Inferior parietal cortex (tissue), 1 donor: ENCODE data around the gene PAK1.

Source experiments
- DNase-seq: peaks from one replicate; pipeline ENCODE4 v3.0.0-alpha.2; 2016; ENCODE audit errors: extremely low spot score

The PAK1 gene

GRCh38 chr11:77474684-77475060, 778 bp upstream of the PAK1 start:
- DNase-seq: no peak

- DNase-seq: no peak
Observed at GRCh38 chr11:77472991-77473800, 698 bp downstream of the PAK1 start.

DNA sequence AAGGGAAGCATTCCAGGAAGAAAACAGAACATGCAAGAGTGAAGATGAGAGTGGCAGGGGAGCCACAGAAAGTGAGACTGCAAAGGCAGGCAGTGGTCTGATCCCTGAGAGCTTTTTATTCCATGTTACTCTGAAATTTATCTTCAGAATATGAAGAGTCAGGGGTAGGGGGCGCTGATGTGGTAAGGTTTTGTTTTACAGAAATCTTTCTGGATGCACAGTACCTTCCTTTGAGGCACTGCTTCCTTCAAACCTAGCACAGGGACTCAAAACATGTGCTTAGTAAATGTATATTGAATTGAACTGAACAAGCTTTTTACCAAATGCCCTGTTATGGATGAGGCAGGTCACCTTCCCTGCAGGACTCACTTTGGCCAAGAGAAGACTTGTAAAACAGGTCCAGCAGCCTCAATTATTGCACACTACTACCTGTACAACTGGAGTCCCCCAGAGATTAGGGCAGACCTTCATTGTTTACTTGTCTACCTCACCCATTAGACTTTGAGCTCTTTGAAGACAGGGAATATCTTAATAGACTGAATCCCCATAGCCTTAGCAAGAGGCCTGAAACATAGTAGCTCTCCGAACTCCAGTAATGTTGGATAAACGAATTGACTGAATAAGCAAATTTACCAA, 2.2 kb downstream of the PAK1 start:
- DNase-seq: no peak

DNA sequence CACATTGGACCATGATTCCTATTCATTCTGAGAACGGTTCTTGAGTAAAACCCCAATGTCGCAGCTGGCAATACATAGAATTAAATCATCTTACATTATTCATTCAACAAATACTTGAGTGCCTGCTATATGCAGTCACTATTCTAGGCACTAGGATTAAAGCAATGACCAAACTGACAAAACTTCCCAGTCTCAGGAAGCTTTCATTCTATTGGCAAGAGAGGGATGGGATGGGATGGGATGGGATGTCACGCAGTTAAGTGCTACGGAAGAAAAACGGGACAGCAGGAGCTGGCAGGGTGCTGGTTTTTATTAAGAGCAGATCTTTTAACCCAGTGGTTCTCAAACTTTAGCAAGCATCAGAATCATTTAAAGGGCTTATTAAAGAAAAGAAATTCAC, 2.9 kb downstream of the PAK1 start:
- DNase-seq: no peak

DNA sequence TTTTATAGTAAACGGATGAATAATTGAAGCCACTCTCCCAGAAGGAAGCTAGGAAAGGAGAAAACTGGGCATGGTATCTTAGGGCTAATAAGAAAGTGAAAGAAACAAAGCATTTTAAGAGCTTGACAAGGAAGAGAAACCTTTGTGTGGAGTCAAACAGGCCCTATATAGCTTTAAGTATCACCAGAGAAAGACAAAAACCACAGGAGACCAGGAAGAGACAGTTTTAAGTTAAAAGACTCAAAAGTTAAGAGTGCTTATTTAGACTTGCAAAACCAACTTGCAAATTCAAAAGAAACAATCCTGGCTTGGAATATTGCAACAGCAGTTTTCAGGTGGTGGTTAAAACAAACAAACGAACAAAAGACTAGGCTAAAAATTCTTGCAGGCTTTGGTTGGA, 3.4 kb downstream of the PAK1 start:
- DNase-seq: no peak

- no peak for DNase-seq
Observed at GRCh38 chr11:77468527-77468926, 5.4 kb downstream of the PAK1 start.

DNA sequence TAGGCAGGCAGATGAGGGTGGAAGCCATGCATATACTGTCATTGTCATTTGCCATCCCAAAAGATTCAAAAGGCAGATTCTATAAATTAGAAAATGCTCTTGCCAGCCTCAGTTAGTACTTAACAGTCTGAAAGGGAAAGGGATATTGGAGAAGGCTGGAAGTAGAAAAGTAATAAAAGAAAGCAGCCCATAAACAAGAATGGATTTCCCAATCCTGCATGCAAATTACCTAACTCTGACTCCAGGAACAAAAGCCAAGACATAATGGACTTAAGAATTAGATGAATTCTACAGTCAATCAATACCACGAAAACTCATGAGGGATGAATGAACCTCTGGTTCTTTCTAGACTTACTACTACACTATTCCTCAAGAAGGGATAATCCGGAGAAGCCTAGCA, 5.9 kb downstream of the PAK1 start:
- DNase-seq: no peak

DNA sequence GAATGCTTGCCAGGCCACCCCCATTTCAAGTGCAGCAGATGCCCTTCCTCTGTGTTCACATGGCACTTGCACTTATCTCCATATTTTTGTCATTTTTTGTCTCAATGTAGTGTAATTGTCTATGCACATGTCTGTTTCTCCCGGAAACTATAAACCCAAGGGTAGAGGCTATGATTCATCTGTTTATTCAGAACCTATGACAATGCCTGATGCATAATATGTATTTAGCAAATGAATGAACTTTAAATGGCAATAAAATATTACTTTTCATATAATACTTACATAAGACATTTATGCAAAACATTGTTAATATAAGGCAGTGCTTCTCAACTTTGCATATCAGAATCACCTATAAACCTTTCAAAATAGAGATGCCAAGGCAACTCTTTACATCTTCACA, 6.7 kb downstream of the PAK1 start:
- DNase-seq: no peak

DNA sequence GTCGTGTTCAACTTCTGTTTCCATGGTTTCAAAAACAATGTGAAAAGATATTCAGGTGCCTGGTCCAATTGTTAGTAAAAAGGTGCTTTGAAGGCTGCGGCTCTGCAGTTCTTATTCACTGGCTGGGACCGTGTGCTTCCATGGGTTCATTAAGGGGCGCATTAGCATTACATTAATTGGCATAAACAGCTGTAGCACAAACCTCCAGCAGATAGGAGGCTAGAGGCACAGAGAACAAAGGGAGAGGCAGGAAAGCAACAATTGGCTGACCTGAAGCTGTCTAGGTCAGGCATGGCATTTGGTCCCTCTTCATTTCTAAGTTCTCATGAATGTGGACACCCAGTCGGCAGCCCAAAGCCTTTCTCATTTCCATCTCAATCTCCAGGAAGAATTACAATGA, 16.6 kb downstream of the PAK1 start:
- no peak for DNase-seq

DNA sequence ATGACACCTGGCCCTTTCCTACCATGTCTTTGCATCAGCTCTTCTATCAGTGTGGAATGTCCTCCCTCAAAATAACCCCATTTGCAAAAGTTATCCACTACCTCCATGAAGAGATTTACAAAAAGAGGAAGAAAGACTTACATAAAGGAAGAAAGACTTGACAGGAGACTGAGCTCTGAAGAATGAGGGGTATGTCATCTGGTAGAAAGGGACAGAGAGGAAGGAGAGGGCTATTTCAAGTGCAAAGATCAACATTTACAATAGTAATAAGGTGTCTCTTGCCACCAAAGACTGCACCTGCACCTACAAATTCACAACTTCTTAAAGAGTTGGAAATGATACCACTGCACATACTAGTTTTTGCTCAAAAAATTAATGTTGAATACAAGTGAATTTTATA, 18.2 kb downstream of the PAK1 start:
- DNase-seq: no peak

- DNase-seq: no peak
Observed at GRCh38 chr11:77454867-77455655, 18.8 kb downstream of the PAK1 start.

DNA sequence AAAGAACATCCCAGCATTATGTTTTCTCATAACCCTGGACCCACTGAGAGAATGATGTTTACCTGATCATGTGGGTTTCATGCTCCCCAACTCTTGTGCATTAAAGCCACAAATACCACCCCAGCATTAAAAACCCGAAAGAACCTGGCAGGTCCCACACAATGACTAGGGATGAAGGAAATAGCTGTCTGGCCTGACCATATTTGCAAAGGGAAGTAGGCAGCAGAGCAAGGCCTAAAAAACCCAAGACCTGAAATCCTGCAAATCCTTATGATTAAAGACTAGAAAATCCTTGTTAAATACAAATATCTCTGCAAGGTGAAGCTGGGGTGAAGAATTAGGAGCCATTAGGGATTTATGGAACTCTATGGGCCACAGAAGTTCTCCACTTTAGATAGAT, 23.7 kb downstream of the PAK1 start:
- no peak for DNase-seq

DNA sequence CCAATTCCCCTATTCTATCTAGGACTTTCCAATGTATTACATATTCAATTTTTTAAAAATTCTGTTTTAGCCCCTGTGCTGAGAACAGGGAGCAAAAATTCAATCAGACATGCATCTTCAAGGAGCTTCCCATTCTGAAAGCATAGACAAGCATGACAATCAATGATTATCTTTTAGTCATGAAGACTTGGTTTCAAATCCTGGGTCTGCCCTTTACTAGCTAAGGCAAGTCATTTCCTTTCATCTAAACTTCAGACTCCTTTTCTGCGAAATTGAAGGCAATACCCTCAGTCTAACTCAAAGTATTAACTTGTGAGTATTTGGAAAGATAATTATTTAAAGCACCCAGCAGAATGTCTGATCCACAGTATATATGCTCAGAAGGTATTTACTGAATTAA, 24.1 kb downstream of the PAK1 start:
- DNase-seq: no peak

GRCh38 chr11:77449060-77449521, 24.8 kb downstream of the PAK1 start:
- DNase-seq: no peak

DNA sequence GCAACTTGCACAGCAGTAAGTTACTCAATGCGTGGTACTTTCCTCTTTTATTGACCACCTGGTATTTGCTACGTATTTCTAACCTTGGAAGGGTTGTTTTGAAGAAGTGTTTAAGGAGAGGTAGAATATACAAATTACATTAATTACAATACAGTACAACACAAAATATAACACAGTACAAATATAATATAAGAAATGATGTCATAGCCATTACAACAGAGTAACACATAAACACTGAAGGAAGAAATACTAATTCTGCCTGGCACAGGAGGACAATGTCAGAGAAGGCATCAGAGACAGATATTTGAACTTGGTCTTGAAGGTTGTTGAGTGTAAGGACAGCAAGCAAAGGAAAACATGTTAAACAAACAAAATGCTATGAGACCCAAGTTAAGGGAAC, 25.6 kb downstream of the PAK1 start:
- no peak for DNase-seq

GRCh38 chr11:77446911-77447629, 26.8 kb downstream of the PAK1 start:
- peak; percentile 61 for DNase-seq

- DNase-seq: no peak
Observed at GRCh38 chr11:77444261-77444660, 29.6 kb downstream of the PAK1 start.

DNA sequence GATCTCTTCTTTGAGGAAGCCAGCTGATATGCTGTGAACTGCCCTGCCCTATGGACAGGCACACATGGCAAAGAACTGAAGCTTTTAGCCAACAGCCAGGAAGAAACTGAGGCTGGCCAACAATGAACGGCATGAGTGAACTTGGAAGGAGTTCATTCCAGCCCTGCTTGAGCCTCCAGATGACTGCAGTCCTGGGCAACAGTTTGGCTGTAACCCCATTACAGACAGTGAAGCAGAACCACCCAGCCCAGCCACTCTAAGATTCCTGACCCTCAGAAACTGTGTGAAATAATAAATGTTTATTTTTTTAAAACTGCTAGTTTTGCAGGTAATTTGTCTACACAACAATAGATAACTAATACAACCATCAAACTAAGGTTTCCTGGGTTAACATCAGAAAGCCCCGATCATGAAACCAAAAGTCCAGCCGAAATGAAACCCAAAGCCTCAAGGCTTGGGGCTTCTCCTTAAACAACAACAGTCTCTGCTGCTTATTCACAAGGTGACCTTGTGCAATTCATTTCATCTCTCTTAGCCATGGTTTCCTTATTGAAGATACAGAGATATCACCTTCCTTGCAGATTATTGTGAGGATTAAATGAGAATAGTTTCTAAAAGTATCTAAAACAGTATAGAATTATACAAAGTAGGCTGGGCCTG, 31.4 kb downstream of the PAK1 start:
- no peak for DNase-seq

- no peak for DNase-seq
Observed at GRCh38 chr11:77441426-77441825, 32.5 kb downstream of the PAK1 start.

- no peak for DNase-seq
Observed at GRCh38 chr11:77440678-77441077, 33.2 kb downstream of the PAK1 start.

- no peak for DNase-seq
Observed at GRCh38 chr11:77438487-77438886, 35.4 kb downstream of the PAK1 start.

DNA sequence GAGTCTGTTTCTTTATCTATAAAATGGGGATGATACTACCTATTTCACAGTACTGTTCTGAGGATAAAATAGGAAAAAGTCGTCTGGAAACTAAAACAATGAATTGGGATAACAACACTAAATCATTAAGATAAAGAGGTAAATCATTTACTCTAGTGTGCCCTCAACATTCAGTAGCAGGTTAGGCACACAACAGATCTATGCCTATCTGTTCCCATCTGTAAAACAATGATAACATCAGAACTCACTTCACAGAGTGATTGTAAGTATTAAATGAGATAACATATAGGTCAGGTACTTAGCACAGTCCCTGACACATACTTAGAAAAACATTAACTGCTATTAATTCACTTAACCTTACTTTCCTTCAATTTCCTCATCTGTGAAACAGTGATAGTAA, 36.9 kb downstream of the PAK1 start:
- no peak for DNase-seq
